ENCODE data around the gene LY6G6D. TPM values are rescaled to one million over a fixed set of nuclear protein-coding genes. Genes with fewer than 3 reads are reported as not detected.
A peak's percentile ranks its signal among the peaks of the same experiment; 100 is the strongest.

The LY6G6D gene
- total and polyA plus RNA-seq, 2 experiments from 2014 or later: 3.0 TPM; not detected in 1

DNA sequence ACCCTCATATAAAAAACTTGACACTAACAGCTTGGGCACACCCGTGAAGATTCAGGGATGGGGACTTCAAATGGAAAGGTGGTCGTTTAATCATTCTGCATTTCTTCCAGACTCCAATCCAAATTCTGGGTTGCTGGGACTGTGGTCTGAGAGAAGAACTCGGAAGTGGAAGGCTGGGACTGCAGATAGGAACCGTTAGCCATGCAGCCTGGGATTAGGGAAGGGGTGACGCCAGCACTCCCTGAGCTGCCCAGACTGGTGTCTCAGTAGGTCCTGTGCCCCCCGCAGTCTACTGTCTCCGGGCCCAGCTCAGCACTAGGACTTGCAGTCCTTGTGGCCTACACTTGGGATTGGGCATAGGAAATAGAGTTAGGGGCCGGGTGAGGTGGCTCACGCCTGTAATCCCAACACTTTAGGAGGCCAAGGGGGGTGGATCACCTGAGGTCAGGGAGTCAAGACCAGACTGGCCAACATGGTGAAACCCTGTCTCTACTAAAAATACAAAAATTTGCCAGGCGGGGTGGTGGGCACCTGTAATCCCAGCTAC is 21.7 kb downstream of the LY6G6D start:
- H3K79me2 ChIP-seq: peaks cover 50% of the 10 kb centered on the region

DNA sequence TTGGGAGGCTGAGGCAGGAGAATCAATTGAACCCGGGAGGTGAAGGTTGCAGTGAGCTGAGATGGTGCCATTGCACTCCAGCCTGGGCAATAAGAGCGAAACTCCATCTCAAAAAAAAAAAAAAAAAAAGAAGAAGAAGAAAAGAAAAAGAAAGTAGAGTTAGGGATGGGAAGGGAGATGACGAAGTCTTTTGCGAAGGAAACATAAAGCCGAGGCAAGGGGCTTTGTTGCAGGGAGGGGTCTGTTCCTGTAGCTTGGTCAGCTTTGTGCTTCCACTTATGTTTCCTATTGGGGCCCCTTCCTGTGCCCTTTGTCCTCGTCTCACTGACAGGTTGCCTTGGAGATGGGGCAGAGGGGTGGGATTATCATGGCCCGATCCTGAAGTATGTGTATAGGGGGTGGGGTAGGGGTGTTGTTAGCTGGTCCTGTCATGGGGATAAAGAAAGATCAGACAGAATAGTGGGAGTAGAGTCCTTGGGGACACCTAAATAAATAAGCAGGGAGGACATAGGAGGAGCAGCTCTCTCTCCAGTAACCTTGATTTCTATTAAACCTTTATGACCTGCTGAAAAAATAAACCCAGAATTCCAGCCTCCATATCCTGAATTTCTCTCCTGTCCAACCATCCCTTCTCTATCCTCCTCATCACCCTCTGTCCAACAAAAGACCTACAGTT is 22.3 kb downstream of the LY6G6D start:
- no peak overlapping the region for H3K4me3 ChIP-seq

More for the DNA sequence above, 21.7 kb downstream of the LY6G6D start:
- Histone ChIP-seq H3K27ac (peak overlapping the region; percentile 99), H3K9me2 (replicated peaks; ENCODE audit: insufficient read depth) (no peaks in the 10 kb centered on the region), H3K36me3 (replicated peaks; ENCODE audit: insufficient read depth, low read depth) (no peaks in the 10 kb centered on the region), H3K4me2 (peak overlapping the region; percentile 91), H3K4me1 (ENCODE audit: insufficient read depth) (peaks cover 38% of the 10 kb centered on the region), H4K20me1 (ENCODE audit: insufficient read depth, poor library complexity, severe bottlenecking) (peaks cover 11% of the 10 kb centered on the region), H2AFZ (no peak overlapping the region), H3K27me3 (no peaks in the 10 kb centered on the region), H3K9me3 (ENCODE audit: low read depth) (no peaks in the 10 kb centered on the region), H3K4me3 (peak overlapping the region; percentile 99)
- 40% methylated on average over 10 of the region's 10 CpGs for WGBS (ENCODE audit: low lambda C conversion rate, missing lambda C conversion rate)
- TF ChIP-seq EZH2phosphoT487 (IDR thresholded peaks at IDR 0.05; ENCODE audit: low read depth, severe bottlenecking, unreplicated experiment) (no peak), EZH2 (IDR thresholded peaks at IDR 0.05; ENCODE audit: borderline replicate concordance) (no peak)
- TF ChIP-seq, protein P1, sequence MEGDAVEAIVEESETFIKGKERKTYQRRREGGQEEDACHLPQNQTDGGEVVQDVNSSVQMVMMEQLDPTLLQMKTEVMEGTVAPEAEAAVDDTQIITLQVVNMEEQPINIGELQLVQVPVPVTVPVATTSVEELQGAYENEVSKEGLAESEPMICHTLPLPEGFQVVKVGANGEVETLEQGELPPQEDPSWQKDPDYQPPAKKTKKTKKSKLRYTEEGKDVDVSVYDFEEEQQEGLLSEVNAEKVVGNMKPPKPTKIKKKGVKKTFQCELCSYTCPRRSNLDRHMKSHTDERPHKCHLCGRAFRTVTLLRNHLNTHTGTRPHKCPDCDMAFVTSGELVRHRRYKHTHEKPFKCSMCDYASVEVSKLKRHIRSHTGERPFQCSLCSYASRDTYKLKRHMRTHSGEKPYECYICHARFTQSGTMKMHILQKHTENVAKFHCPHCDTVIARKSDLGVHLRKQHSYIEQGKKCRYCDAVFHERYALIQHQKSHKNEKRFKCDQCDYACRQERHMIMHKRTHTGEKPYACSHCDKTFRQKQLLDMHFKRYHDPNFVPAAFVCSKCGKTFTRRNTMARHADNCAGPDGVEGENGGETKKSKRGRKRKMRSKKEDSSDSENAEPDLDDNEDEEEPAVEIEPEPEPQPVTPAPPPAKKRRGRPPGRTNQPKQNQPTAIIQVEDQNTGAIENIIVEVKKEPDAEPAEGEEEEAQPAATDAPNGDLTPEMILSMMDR (IDR thresholded peaks at IDR 0.05; ENCODE audit: poor library complexity): no peak
- DNase-seq (ENCODE audit: low spot score): peak; percentile 22

DNA sequence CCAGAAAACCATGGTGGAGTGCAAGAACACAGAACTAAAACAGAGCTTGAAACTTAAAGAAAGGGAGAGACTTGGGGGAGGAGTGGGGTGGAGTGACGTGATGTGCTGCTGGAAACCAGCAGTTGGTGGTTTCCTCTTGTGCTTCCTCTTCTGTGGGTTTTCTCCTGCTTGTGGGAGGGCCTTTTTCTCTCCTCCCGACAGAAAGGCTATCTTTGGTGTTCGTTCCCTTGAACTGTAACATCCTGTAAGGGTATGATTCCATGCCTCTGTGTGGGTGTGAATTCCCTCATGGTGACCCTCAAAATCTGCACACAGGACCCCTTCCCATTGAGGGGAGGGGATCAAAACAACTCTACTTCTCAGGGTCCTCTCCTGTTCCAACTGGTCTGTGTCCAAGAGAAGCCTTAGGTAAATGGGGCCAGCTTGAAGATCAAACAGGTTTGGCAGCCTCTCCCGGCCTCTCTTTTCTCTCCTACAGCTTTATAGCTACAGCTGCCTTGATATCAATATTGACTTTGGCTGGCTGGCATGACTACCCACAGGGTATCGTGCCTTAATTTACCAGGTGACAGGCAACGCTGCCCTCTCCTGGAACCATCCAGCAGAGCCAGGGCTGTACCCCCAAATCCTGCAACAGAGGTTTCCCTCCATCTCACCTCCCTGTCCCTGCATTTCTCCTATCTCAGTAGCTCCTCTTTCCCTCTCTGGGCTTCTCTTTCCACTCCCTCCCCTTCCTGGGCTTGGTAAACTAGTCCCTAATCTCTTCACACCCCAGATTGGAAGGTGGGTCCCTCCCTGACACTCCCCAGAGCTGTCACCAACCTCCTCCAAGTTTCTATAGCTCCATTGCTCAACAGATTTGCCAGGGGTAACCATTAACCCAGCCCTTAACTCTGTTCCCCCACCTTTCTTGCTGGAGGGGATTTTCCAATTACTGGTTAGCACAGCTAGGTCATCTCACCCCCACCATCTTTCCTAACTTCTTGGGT is 23.1 kb downstream of the LY6G6D start:
- Histone ChIP-seq H3K36me3 (replicated peaks; ENCODE audit: insufficient read depth, low read depth) (no peaks in the 10 kb centered on the region), H3K9me2 (replicated peaks; ENCODE audit: insufficient read depth) (no peaks in the 10 kb centered on the region), H3K9me3 (ENCODE audit: low read depth) (no peaks in the 10 kb centered on the region), H3K27ac (peak overlapping the region; percentile 99), H3K4me1 (ENCODE audit: insufficient read depth) (peaks cover 37% of the 10 kb centered on the region), H4K20me1 (ENCODE audit: insufficient read depth, poor library complexity, severe bottlenecking) (peaks cover 11% of the 10 kb centered on the region), H3K4me2 (peak overlapping the region; percentile 91), H3K4me3 (no peak overlapping the region), H2AFZ (no peak overlapping the region), H3K79me2 (peaks cover 35% of the 10 kb centered on the region), H3K27me3 (no peaks in the 10 kb centered on the region)
- peak; percentile 84 for DNase-seq (ENCODE audit: low spot score)
- TF ChIP-seq, protein P1 (IDR thresholded peaks at IDR 0.05; ENCODE audit: poor library complexity): peak; percentile 29
- no peak for TF ChIP-seq EZH2phosphoT487 (IDR thresholded peaks at IDR 0.05; ENCODE audit: low read depth, severe bottlenecking, unreplicated experiment)
- 15% methylated on average over 6 of the region's 6 CpGs for WGBS (ENCODE audit: low lambda C conversion rate, missing lambda C conversion rate)

More for the DNA sequence above, 22.3 kb downstream of the LY6G6D start:
- 35% methylated on average over 7 of the region's 7 CpGs for WGBS (ENCODE audit: low lambda C conversion rate, missing lambda C conversion rate)
- no peaks in the 10 kb centered on the region for H3K36me3 ChIP-seq (replicated peaks; ENCODE audit: insufficient read depth, low read depth)
- DNase-seq (ENCODE audit: low spot score): peak; percentile 86
- H3K79me2 ChIP-seq: peaks cover 44% of the 10 kb centered on the region
- H3K27me3 ChIP-seq: no peaks in the 10 kb centered on the region
- H2AFZ ChIP-seq: no peak overlapping the region
- H3K9me2 ChIP-seq (replicated peaks; ENCODE audit: insufficient read depth): no peaks in the 10 kb centered on the region
- peak overlapping the region; percentile 99 for H3K27ac ChIP-seq
- TF ChIP-seq, protein P1 (IDR thresholded peaks at IDR 0.05; ENCODE audit: poor library complexity): no peak
- no peak for TF ChIP-seq EZH2phosphoT487 (IDR thresholded peaks at IDR 0.05; ENCODE audit: low read depth, severe bottlenecking, unreplicated experiment)
- TF ChIP-seq EZH2 (IDR thresholded peaks at IDR 0.05; ENCODE audit: borderline replicate concordance): no peak
- H4K20me1 ChIP-seq (ENCODE audit: insufficient read depth, poor library complexity, severe bottlenecking): peaks cover 11% of the 10 kb centered on the region
- H3K4me2 ChIP-seq: peak overlapping the region; percentile 91
- H3K9me3 ChIP-seq (ENCODE audit: low read depth): no peaks in the 10 kb centered on the region
- peaks cover 37% of the 10 kb centered on the region for H3K4me1 ChIP-seq (ENCODE audit: insufficient read depth)
